HG03095 (cell line): ENCODE results near the gene PRICKLE4.

ENCODE experiments used
- ATAC-seq: cut with Tn5 transposase; IDR thresholded peaks from one replicate; pipeline ENCODE4 v1.9.1; 2021; ENCODE audit warnings: moderate library complexity; ENCODE audit not compliant: unreplicated experiment

PRICKLE4 gene

DNA sequence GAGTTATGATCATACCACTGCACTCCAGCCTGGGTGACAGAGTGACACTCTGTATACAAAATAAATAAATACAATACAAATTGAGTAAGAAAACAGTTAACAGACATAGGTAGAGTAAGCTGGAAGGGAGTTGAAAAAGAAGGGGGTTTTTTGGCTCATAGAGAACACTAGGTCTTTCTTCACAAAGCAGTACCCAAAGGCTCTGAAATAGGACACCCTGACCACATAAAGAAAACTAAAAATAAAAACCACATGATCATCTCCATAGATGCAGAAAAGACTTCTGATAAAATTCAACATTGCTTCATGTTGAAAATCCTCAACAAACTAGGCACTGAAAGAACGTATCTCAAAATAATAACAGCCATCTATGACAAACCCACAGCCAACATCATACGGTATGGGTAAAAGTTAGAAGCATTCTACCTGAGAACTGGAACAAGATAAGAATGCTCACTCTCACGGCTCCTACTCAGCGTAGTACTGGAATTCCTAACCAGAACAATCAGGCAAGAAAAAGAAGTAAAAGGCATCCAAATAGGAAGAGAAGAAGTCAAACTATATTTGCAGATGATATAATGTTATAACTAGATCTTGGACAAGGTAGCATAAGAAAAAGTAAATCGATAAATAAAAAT, 55.6 kb downstream of the PRICKLE4 start:
- no peak for ATAC-seq

DNA sequence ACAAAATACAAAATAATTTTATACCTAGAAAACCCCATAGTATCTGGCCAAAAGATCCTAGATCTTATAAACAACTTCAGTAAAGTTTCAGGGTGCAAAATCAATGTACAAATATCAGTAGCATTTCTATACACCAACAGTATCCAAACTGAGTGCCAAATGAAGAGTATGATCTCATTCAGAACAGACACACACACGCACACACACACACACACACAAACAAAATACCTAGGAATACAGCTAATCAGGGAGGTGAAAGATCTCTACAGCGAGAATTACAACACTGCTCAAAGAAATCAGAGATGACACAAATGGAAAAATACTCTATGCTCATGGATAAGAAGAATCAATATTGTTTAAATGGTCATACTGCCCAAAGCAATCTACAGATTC, 56.1 kb downstream of the PRICKLE4 start:
- no peak for ATAC-seq
